Measurements from ENCODE around the gene SUMF2.
A peak's percentile ranks its signal among the peaks of the same experiment; 100 is the strongest.
"Not testable (repeated sequence)": the region's sequence is repeated elsewhere in the genome, so short reads cannot be mapped to it uniquely, and the experiment has no call there.

The SUMF2 gene

GRCh38 chr7:56063882-56064625 lies at the start of gene SUMF2:
TSS of gene SUMF2 (plus strand) at chr7:56064286. CDS start at chr7:56064312, 26 bp downstream.
- Histone ChIP-seq H3K79me2 (ENCODE audit: insufficient read depth, low read length) (peaks cover 34% of the 10 kb centered on the region), H3K9ac (ENCODE audit: low read length) (peak within 1 kb of the TSS; percentile 90), H3F3A (ENCODE audit: insufficient read depth) (peaks cover 53% of the 10 kb centered on the region), H3K4me2 (ENCODE audit: low read depth, low read length, poor library complexity, severe bottlenecking) (peak within 1 kb of the TSS; percentile 96), H4K20me1 (ENCODE audit: low read depth, low read length) (peaks cover 8% of the 10 kb centered on the region; the same call in 1 of the 2 replicates), H3K27me3 (ENCODE audit: low read length) (no peaks in the 10 kb centered on the region), H3K36me3 (ENCODE audit: low read length) (peaks cover 47% of the 10 kb centered on the region), H3K27ac (ENCODE audit: low read depth, low read length) (peak within 1 kb of the TSS; percentile 75), H3K4me3 (ENCODE audit: insufficient read depth, low read length, poor library complexity, severe bottlenecking) (peak within 1 kb of the TSS; percentile 86), H2AFZ (ENCODE audit: low read depth, low read length, severe bottlenecking) (peak within 1 kb of the TSS; percentile 66), H3K9me3 (ENCODE audit: insufficient read depth, low read length) (no peaks in the 10 kb centered on the region), H3K9me2 (replicated peaks; ENCODE audit: insufficient read depth, low read length) (no peaks in the 10 kb centered on the region)
- no peak for TF ChIP-seq CTCF (IDR thresholded peaks at IDR 0.05; ENCODE audit: insufficient read depth, low read length, poor library complexity, severe bottlenecking)
- TF ChIP-seq EZH2phosphoT487 (conservative IDR thresholded peaks at IDR 0.05; ENCODE audit: low read length), result no peak

- H3F3A ChIP-seq (ENCODE audit: insufficient read depth); H3K9me2 ChIP-seq (replicated peaks; ENCODE audit: insufficient read depth, low read length); H4K20me1 ChIP-seq (ENCODE audit: low read depth, low read length); H3K9ac ChIP-seq (ENCODE audit: low read length); H3K4me3 ChIP-seq (ENCODE audit: insufficient read depth, low read length, poor library complexity, severe bottlenecking); H3K9me3 ChIP-seq (ENCODE audit: insufficient read depth, low read length); H2AFZ ChIP-seq (ENCODE audit: low read depth, low read length, severe bottlenecking); H3K27me3 ChIP-seq (ENCODE audit: low read length); H3K27ac ChIP-seq (ENCODE audit: low read depth, low read length); H3K4me2 ChIP-seq (ENCODE audit: low read depth, low read length, poor library complexity, severe bottlenecking); H3K79me2 ChIP-seq (ENCODE audit: insufficient read depth, low read length): not testable (repeated sequence)
- peaks cover 22% of the 10 kb centered on the region; the same call in 1 of the 2 replicates for H3K36me3 ChIP-seq (ENCODE audit: low read length)
These were observed 47.1 kb upstream of the SUMF2 start for GRCh38 chr7:56017015-56017414.

- Histone ChIP-seq H3K9ac (ENCODE audit: low read length) (no peak overlapping the region), H3K27ac (ENCODE audit: low read depth, low read length) (no peak overlapping the region), H3K27me3 (ENCODE audit: low read length) (no peaks in the 10 kb centered on the region), H3F3A (ENCODE audit: insufficient read depth) (no peaks in the 10 kb centered on the region), H3K36me3 (ENCODE audit: low read length) (peaks cover 17% of the 10 kb centered on the region; the same call in 1 of the 2 replicates), H2AFZ (ENCODE audit: low read depth, low read length, severe bottlenecking) (no peak overlapping the region), H3K9me2 (replicated peaks; ENCODE audit: insufficient read depth, low read length) (no peaks in the 10 kb centered on the region), H3K4me2 (ENCODE audit: low read depth, low read length, poor library complexity, severe bottlenecking) (no peak overlapping the region), H4K20me1 (ENCODE audit: low read depth, low read length) (no peaks in the 10 kb centered on the region), H3K9me3 (ENCODE audit: insufficient read depth, low read length) (no peaks in the 10 kb centered on the region), H3K4me3 (ENCODE audit: insufficient read depth, low read length, poor library complexity, severe bottlenecking) (no peak overlapping the region), H3K79me2 (ENCODE audit: insufficient read depth, low read length) (no peaks in the 10 kb centered on the region)
- TF ChIP-seq EZH2phosphoT487 (conservative IDR thresholded peaks at IDR 0.05; ENCODE audit: low read length) (no peak), CTCF (IDR thresholded peaks at IDR 0.05; ENCODE audit: insufficient read depth, low read length, poor library complexity, severe bottlenecking) (no peak)
These were observed 44.6 kb upstream of the SUMF2 start for GRCh38 chr7:56019501-56019900.

GRCh38 chr7:56023500-56023899 lies 40.6 kb upstream of the SUMF2 start:
- Histone ChIP-seq H3K4me3 (ENCODE audit: insufficient read depth, low read length, poor library complexity, severe bottlenecking) (no peak overlapping the region), H2AFZ (ENCODE audit: low read depth, low read length, severe bottlenecking) (no peak overlapping the region), H3K9me2 (replicated peaks; ENCODE audit: insufficient read depth, low read length) (no peaks in the 10 kb centered on the region), H3K27me3 (ENCODE audit: low read length) (no peaks in the 10 kb centered on the region), H3K4me2 (ENCODE audit: low read depth, low read length, poor library complexity, severe bottlenecking) (no peak overlapping the region), H3F3A (ENCODE audit: insufficient read depth) (no peaks in the 10 kb centered on the region), H3K9ac (ENCODE audit: low read length) (no peak overlapping the region), H3K36me3 (ENCODE audit: low read length) (peaks cover 9% of the 10 kb centered on the region; the same call in 1 of the 2 replicates), H3K79me2 (ENCODE audit: insufficient read depth, low read length) (no peaks in the 10 kb centered on the region), H3K27ac (ENCODE audit: low read depth, low read length) (no peak overlapping the region), H4K20me1 (ENCODE audit: low read depth, low read length) (no peaks in the 10 kb centered on the region), H3K9me3 (ENCODE audit: insufficient read depth, low read length) (no peaks in the 10 kb centered on the region)
- TF ChIP-seq EZH2phosphoT487 (conservative IDR thresholded peaks at IDR 0.05; ENCODE audit: low read length), result no peak
- no peak for TF ChIP-seq CTCF (IDR thresholded peaks at IDR 0.05; ENCODE audit: insufficient read depth, low read length, poor library complexity, severe bottlenecking)
